K562 (cell line): ENCODE data around the gene PDZD2. TPM values are rescaled to one million over a fixed set of nuclear protein-coding genes. Genes with fewer than 3 reads are reported as not detected.

Source experiments
- ATAC-seq: fragments of 200-7000 bp; cut with Tn5 transposase; 3 replicates; pipeline ENCODE4 v1.9.1; 2020; ENCODE audit warnings: moderate library complexity
- BruUV-seq: library from RNA; stranded (reverse); fragments of 400-500 nt; replicated peaks from 2 replicates; lab custom pipeline; 2021; lab: Mats Ljungman, UMichigan
- CTCF ChIA-PET: fragments of 300-600 bp; formaldehyde crosslinking; extraction: SDS; loops from one replicate; lab custom pipeline; 2021; ENCODE audit warnings: low intra/inter-chr PET ratio; lab: Yijun Ruan, JAX
- POLR2A ChIA-PET: fragments of 300-600, 350-650 bp; sonication (Branson Sonifier 250); formaldehyde crosslinking; extraction: SDS; loops from one replicate; lab custom pipeline; 2021; ENCODE audit warnings: antibody characterized with exemption, inconsistent platforms; lab: Yijun Ruan, JAX
- DNase-seq, 4 experiments: peaks; one replicate each; pipeline versions ENCODE4 v3.0.0 to v3.0.0-alpha.2; 2011 to 2018; ENCODE audit warnings: low spot score in 3 of 4, mixed read lengths in 3 of 4; ENCODE audit errors: extremely low read depth in 1 of 4
- FAIRE-seq: peaks from 2 replicates; lab custom pipeline; 2011; peaks lifted over from hg19 to GRCh38; lab: Jason Lieb, UNC
- H2AFZ ChIP-seq: 2 replicates; pipeline ENCODE4 v1.6.0; 2011; ENCODE audit warnings: low read depth, low read length, control low read depth, inconsistent platforms
- H3K27ac ChIP-seq: fragments of 200-600 bp; 3 replicates; pipeline ENCODE4 v1.8.0; 2011; ENCODE audit warnings: low read depth, mild to moderate bottlenecking, control low read depth, inconsistent platforms, low read length, moderate library complexity, mixed read lengths; ENCODE audit errors: extremely low read depth
- H3K27me3 ChIP-seq, 2 experiments: fragments of 300-600 bp in 1 of 2; 2 replicates in 1 of 2; 3 replicates in 1 of 2; pipeline versions ENCODE4 v1.6.0 to v1.8.0; 2011; ENCODE audit warnings: inconsistent platforms in 2 of 2, low read length in 2 of 2, mild to moderate bottlenecking in 1 of 2, mixed read lengths in 1 of 2, moderate library complexity in 1 of 2; ENCODE audit not compliant: control insufficient read depth in 2 of 2, insufficient read depth in 2 of 2
- H3K36me3 ChIP-seq: fragments of 300-600 bp; 3 replicates; pipeline ENCODE4 v1.8.0; 2011; ENCODE audit warnings: mild to moderate bottlenecking, low read length, inconsistent platforms; ENCODE audit not compliant: control insufficient read depth, insufficient read depth
- H3K4me1 ChIP-seq, 2 experiments: fragments of 200-600 bp in 1 of 2; replicated peaks in 1 of 2; 2 replicates in 1 of 2; 3 replicates in 1 of 2; pipeline versions ENCODE4 v1.5.1 to v1.8.0; 2011; ENCODE audit warnings: inconsistent platforms in 2 of 2, low read length in 2 of 2, mild to moderate bottlenecking in 1 of 2, mixed read lengths in 1 of 2, moderate library complexity in 1 of 2; ENCODE audit not compliant: control insufficient read depth in 2 of 2, insufficient read depth in 2 of 2
- H3K4me2 ChIP-seq: 2 replicates; pipeline ENCODE4 v1.6.1; 2011; ENCODE audit warnings: low read length, control low read depth, inconsistent platforms, mixed read lengths; ENCODE audit not compliant: insufficient read depth
- H3K4me3 ChIP-seq: fragments of 200-600 bp; sonication (generic), shearing (Covaris generic); 2 replicates; pipeline ENCODE4 v1.5.1; 2016; ENCODE audit warnings: control low read depth, inconsistent platforms
- H3K79me2 ChIP-seq: fragments of 200-600 bp; 3 replicates; pipeline ENCODE4 v1.8.0; 2011; ENCODE audit warnings: low read length, inconsistent platforms; ENCODE audit not compliant: control insufficient read depth, insufficient read depth
- H3K9ac ChIP-seq, 2 experiments: 2 replicates each; pipeline versions ENCODE4 v1.6.0 to v1.6.1; 2011; ENCODE audit warnings: low read depth in 2 of 2, low read length in 2 of 2, control low read depth in 1 of 2, inconsistent platforms in 1 of 2, mild to moderate bottlenecking in 1 of 2, mixed read lengths in 1 of 2; ENCODE audit not compliant: insufficient read depth in 1 of 2
- H3K9me1 ChIP-seq: one replicate; pipeline ENCODE4 v1.6.0; 2011; ENCODE audit warnings: inconsistent platforms, mild to moderate bottlenecking, low read length, moderate library complexity; ENCODE audit not compliant: control insufficient read depth, insufficient read depth
- H3K9me3 ChIP-seq: replicated peaks from 2 replicates; pipeline ENCODE4 v1.5.1; 2011; ENCODE audit warnings: low read depth, low read length, inconsistent platforms; ENCODE audit not compliant: control insufficient read depth, insufficient read depth
- H4K20me1 ChIP-seq: replicated peaks from 2 replicates; pipeline ENCODE4 v1.6.1; 2011; ENCODE audit warnings: low read length, inconsistent platforms, mixed read lengths; ENCODE audit not compliant: control insufficient read depth, insufficient read depth
- CBFA2T2 ChIP-seq: fragments of 450-650 bp; conservative IDR thresholded peaks from 2 replicates; pipeline ENCODE4 v1.6.1; 2017; ENCODE audit warnings: mild to moderate bottlenecking
- ETV5 ChIP-seq: sonication (generic); formaldehyde crosslinking; IDR thresholded peaks from 2 replicates; pipeline ENCODE4 v1.4.0; 2020; ENCODE audit warnings: low read depth, mild to moderate bottlenecking, missing genetic modification reagents
- JUNB ChIP-seq: fragments of 450-650 bp; formaldehyde crosslinking; conservative IDR thresholded peaks from 2 replicates; pipeline ENCODE4 v1.4.0; 2020; ENCODE audit warnings: mild to moderate bottlenecking
- TAL1 ChIP-seq: fragments of 450-650 bp; IDR thresholded peaks from 2 replicates; pipeline ENCODE4 v1.6.1; 2016; ENCODE audit warnings: mild to moderate bottlenecking
- TEAD4 ChIP-seq, 2 experiments: sonication (generic) in 1 of 2; formaldehyde crosslinking in 1 of 2; IDR thresholded peaks; 2 replicates each; pipeline versions ENCODE4 v1.6.1 to v1.8.0; 2012 to 2022; ENCODE audit warnings: borderline replicate concordance in 1 of 2, inconsistent platforms in 1 of 2, low read length in 1 of 2, mild to moderate bottlenecking in 1 of 2, missing genetic modification reagents in 1 of 2
- ZBTB8A ChIP-seq: fragments of 450-650 bp; IDR thresholded peaks from 2 replicates; pipeline ENCODE4 v1.6.1; 2018; ENCODE audit warnings: mild to moderate bottlenecking, moderate library complexity; ENCODE audit not compliant: partially characterized antibody
- ZNF197 ChIP-seq: fragments of 200-800 bp; sonication (Bioruptor generic); IDR thresholded peaks from 2 replicates; pipeline ENCODE4 v1.6.1; 2016; ENCODE audit warnings: low read depth, missing genetic modification characterization, missing compliant biosample characterization
- WGBS: fragments of 100-300 bp; shearing (Covaris generic); methylation state at CpG from one replicate; pipeline ENCODE4 v1.1.6; 2016; ENCODE audit warnings: low coverage, mixed read lengths; ENCODE audit not compliant: insufficient coverage; ENCODE audit errors: missing lambda C conversion rate; 5-methylcytosine and 5-hydroxymethylcytosine counted together
- in situ Hi-C: fragments of 300-500 bp; cut with MboI; formaldehyde crosslinking; loops from 4 replicates; pipeline ENCODE4 v1.15.0; 2018; ENCODE audit warnings: inconsistent platforms, mixed read lengths
- intact Hi-C: fragments of 100-400 bp; cut with micrococcal nuclease; formaldehyde crosslinking; loops from 2 replicates; pipeline ENCODE4 v1.14.2; 2022
- polyA plus RNA-seq, 8 experiments: library from polyadenylated mRNA; depleted of rRNA in 4 of 8; stranded (reverse) in 5 of 8; unstranded in 3 of 8; fragments of >200 nt; fragmentation: Nextera tagmentation in 2 of 8; fragmentation: Illumina TruSeq in 1 of 8; extraction: Ambion mirVana in 2 of 8; extraction: Trizol in 1 of 8; gene quantifications; 2 replicates each; pipeline versions ENCODE4 v1.2.1 to v1.2.3, GENCODE V29; 2011 to 2014; ENCODE audit warnings: inconsistent platforms in 1 of 8, missing spikeins in 1 of 8
- total RNA-seq, 7 experiments: library from RNA; depleted of rRNA in 6 of 7; stranded (reverse); fragments of >200 nt in 6 of 7; fragmentation: Illumina TruSeq in 2 of 7; extraction: Trizol in 2 of 7; gene quantifications; 2 replicates each; pipeline versions ENCODE4 v1.2.1 to v1.2.3, GENCODE V29; 2011 to 2021; ENCODE audit warnings: low replicate concordance in 1 of 7

The PDZD2 gene
- total and polyA plus RNA-seq, 9 of the 15 experiments (the other 6 are each of a cell fraction or from before 2014, with no cell fraction given): 0.02 to 0.08 (median 0.04) TPM; not detected in 6

DNA sequence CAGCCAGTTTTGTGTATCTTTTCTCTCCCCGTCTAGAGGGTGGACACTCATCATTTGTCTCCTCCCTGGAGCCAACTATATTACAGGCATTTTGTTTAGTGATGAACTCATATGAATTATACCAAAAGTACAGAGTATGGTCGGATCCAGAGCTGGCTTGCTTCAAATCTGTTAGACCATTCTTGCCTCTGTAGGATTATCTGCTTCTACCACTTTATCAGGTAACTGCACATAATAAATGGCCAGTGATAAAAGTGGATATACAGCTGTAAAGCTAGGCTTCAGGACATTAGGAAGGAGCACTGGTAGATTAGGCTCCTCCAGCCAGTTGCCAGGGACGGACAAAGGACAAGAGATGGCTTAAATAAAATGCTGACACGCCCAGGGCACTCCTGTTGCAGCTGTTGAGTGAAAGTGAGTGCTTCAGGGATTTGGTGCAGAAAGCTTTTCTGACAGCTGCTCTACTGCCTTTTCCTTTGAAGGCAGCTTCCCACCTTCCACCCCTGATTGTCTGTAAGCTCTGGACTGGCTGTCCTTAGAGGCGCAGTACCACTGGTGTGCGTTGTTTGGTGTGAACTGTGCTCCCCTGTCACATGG is 259.2 kb downstream of the PDZD2 start:
- CTCF ChIA-PET: no interaction called here
- peaks cover 11 to 27% of the 10 kb centered on the region in 2 experiments; a peak in 4 of 5 replicates for H3K27me3 ChIP-seq
- no peak overlapping the region for H3K27ac ChIP-seq
- no peak for DNase-seq
- no peak overlapping the region for H2AFZ ChIP-seq
- H3K4me3 ChIP-seq: no peak overlapping the region
- H3K4me1 ChIP-seq: no peaks in the 10 kb centered on the region
- 2% methylated on average over 6 of the region's 6 CpGs for WGBS
- no peak for ATAC-seq
- H3K36me3 ChIP-seq: no peaks in the 10 kb centered on the region
- no peaks in the 10 kb centered on the region for H4K20me1 ChIP-seq
- no peak overlapping the region for H3K9ac ChIP-seq
- no peak overlapping the region for H3K4me2 ChIP-seq
- no TSS peak for BruUV-seq
- FAIRE-seq: no peak
- in situ Hi-C loops (no loop called here), intact Hi-C loops (no loop called here)
- no peaks in the 10 kb centered on the region for H3K9me1 ChIP-seq
- 0 out of 2 replicates have a peak, but pooled peaks have one; percentile 11 for TF ChIP-seq CBFA2T2
- no peak for TF ChIP-seq ETV5 (CRISPR knock-in tag)
- TF ChIP-seq ZNF197 (CRISPR knock-in tag): no peak
- no peak for TF ChIP-seq JUNB
- TF ChIP-seq ZBTB8A: no peak
- TF ChIP-seq TEAD4 (IDR thresholded peaks at IDR 0.05; ENCODE audit: low read length): 0 out of 2 replicates have a peak, but pooled peaks have one; percentile 16
- no peak for TF ChIP-seq TEAD4 (CRISPR knock-in tag; IDR thresholded peaks at IDR 0.05; ENCODE audit: borderline replicate concordance)
- TF ChIP-seq TAL1: 0 out of 2 replicates have a peak, but pooled peaks have one; percentile 25
- no peaks in the 10 kb centered on the region for H3K9me3 ChIP-seq
- POLR2A ChIA-PET: interaction anchor here (1.0 kb wide), 1 partner anchor 24 kb away, joined by 3 read pairs; no protein-coding TSS in a partner anchor
- no peaks in the 10 kb centered on the region for H3K79me2 ChIP-seq
